ENCODE results near the gene FAM83F.
"Not testable (repeated sequence)": the region's sequence is repeated elsewhere in the genome, so short reads cannot be mapped to it uniquely, and the experiment has no call there.

Gene FAM83F

DNA sequence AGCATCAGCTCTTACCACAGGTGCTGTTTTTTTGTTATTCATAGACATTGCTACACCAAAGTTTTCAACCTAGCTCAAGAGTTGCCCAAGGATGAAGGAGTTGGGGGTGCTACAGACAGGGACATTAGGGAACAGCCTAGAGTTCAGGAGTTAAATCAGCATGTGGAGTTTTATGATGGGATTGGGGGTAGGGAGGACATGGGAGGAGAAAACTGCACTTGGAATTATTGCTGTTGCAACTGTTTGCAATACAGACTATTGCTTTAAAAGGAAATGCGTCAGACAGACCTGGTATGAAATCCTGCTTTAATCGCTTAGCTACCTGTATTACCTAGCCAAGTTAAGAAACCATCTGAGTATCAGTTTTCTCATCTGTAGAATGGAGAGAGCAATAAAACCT lies 28.3 kb upstream of the FAM83F start:
- no peak for DNase-seq (ENCODE audit: low spot score)

DNA sequence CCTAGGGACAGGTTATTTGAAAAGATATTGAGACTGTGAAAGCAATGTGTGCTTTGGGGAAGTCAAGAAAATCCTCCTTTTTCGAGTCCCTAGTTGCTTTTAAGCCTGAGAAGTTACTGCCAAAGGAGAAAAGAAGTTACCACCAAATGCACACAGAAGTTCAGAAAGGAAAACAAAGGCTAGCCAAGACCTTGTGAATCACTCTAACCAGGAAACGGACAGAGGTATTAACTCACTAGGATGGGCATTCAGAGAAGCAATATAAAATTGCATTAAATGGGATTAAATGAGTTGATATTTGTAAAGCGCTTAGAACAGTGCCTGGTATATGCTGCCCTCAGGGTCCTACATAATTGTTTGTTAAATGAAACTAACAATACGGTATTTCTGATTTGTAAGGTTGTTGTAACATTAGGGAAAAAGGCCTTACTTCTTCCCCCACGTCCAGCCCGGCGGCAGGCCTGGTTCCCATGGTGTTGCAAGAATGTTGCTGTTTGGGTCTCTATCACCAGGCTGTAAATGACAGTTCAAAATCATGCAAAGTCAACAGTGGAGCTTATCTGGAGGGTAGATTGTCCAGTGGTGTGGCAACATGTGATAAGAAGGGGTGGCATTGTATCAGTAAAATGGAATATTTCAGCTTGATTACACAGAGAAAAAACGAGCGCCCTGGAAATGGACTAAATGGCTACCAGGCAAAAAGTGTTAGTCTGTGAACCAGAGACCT lies 27.5 kb upstream of the FAM83F start:
- DNase-seq (ENCODE audit: low spot score), result peak; percentile 48

DNA sequence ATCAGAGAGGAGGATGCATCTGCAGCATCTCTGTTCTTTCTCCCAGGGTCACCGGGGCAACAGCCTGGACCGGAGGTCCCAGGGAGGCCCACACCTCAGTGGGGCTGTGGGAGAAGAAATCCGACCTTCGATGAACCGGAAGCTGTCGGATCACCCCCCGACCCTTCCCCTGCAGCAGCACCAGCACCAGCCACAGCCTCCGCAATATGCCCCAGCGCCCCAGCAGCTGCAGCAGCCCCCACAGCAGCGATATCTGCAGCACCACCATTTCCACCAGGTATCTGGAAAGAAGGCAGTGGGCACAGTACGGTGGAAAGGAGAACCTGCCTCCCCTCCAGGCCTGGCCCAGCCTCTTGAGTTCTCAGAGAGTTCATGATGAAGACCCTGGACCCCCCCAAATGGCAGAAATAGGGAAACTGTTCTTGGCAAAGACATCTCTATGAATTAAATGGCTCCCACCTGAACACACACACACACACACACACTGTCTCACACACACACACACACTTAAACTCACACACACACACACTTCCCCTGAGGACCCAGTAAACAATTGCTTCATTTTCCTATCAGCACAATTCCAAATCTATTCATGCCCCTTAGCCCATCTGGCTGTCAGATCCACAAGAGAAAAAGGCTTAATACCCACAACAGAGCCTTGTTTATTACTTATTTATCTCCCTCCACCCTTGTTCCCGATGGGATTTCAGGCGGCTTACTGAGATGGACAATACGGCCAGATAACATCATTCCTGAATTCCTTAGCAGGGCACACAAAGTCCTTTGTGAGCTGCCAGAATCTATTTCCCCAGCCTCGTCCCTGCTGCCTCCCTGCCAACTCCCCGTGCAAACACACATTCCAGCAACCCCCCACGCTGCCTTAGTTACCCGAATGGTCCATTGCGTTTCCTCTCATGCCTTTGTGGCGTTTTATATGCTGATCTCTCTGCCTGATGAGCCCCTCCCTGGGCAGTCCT lies 26.5 kb upstream of the FAM83F start:
- no peak for DNase-seq (ENCODE audit: low spot score)

DNA sequence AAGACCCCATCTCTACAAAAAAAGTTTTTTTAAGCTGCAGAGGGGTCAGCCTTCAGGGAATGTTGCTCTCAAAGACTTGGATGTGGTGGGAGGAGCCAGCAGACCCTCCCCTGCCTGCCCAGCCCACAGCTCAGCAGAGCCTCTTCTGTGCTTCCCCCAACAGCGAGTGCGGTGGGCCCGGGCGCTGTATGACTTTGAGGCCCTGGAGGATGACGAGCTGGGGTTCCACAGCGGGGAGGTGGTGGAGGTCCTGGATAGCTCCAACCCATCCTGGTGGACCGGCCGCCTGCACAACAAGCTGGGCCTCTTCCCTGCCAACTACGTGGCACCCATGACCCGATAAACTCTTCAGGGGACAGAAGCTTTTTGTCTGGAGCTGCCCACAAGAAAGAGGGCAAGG lies 24.0 kb upstream of the FAM83F start:
- no peak for DNase-seq (ENCODE audit: low spot score)

DNA sequence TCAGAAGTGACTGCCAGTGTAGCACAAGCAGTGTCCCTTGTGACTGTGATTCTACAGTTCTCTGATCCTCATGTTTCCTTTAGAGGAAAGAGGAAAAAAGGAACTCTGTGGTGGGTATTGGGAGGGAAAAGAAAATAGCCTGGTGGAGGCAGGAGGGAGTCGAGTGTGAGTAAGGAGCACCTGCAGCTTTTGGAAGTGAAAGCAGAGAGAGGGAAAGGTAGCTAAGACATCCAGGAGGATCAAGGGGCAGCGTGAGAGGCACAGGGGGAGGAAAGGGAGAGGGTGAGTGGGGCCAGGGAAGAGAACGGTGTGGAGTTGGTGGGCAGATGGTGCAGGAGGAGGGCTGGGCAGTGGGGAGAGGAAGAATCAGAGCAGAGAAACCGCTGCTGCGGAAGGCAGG lies 22.1 kb upstream of the FAM83F start:
- DNase-seq (ENCODE audit: low spot score), result no peak

DNA sequence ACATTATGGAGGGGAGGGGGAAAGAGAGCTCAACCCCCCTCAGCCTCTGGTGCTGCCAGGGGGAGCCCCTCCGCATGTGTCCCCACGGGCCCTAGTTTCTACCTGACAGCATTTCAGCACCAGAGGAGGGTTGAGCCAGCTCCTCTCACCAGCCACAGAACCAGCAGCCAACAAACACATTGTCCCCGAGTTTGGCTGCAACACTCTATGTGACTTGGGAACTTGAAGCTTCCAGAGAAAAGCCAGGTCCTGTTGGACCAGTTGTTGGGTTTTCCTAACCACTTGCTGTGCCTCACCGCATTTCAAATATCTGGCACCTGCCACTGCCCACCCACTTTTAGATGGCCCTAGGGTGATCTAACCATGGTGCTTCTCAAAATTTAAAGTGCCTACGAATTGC lies 21.1 kb upstream of the FAM83F start:
- no peak for DNase-seq (ENCODE audit: low spot score)

DNA sequence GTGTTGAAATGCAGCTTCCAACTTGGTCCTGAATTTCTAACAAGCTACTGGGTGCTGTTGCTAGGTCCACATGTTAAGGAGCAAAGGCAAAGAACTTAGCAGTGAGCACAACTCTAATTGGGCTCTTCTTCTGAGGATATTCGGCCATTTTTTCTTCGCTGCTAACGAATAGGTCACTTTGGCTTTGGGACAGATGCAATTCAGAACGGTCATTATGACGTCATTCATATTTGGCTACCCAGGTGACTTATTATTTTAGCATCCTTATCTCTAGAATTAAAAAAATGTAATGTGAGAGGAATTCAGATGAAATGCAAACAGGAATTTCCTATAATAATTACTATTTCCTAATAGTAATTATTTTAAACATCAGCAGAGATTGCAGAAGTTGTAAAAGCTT lies 20.7 kb upstream of the FAM83F start:
- DNase-seq (ENCODE audit: low spot score), result no peak

DNA sequence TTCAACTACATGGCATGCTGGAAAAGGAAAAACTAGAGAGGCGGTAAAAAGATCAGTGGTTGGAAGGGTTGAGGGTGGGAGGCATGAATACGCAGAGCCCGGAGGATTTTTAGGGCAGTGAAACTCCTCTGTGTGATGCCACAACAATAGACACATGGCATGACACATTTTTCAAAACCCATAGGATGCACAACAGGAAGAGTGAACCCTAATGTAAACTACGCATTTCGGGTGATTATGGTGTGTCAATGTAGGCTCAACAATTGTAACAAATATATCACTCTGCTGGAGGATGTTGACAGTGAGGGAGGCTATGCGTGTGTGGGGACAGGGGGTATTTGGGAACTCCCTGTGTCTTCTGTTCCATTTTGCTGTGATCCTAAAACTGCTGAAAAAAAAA lies 15.7 kb upstream of the FAM83F start:
- DNase-seq (ENCODE audit: low spot score), result no peak

DNA sequence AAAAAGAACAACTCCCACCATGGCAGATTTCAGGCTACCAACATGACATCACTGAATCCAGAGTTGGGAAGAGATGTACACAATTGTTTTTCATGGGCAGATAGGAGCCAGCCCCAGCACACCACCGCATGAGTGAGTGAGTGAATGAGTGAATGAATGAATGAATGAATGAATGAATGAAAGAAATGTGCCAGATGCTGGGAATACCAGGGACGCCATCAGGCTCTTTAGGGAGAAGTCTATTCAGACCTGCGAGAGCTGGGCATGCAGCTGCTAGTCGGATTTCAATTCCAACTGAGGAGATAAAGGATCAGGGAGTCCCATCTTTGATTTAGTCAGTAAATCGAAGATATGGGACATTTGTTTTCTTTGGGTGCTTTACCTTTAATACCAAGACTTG lies 15.3 kb upstream of the FAM83F start:
- no peak for DNase-seq (ENCODE audit: low spot score)

DNA sequence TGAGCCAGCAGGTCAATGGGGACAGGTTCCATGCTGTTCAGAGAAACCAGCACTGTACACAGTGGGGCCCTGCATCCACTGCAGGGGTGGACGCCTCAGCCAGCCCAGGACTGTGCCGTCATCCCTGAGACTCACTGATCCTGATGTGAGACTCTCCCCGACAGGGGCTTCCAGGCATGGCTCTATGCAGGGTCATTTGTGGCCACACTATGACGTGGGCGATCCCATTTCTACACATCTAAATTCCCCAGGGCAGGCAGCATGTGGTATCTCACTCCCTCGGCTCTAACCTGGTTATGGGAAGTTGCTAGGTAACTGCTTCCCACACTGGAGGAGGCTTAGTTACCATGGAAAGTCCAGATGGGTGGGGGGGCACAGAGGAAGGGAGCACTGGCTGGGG lies 14.2 kb upstream of the FAM83F start:
- no peak for DNase-seq (ENCODE audit: low spot score)

DNA sequence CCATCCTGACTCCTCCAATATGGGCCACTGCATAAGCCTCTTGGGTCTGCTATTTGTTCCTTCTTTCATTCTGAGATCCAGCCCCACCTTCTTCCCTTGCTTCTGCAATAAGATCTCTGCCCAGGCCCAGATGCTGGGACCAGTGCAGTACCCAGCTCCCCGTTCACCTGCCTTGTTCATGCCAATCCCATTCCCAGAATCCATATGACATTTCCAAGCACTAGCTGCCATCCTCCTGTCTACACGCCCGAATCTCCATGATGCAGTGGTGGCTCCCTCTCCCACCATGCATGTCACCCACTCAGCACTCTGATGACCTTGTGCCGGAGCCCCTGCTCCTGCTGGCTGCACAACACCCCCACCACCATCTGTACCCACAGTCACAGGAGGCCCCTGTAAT lies 11.4 kb upstream of the FAM83F start:
- DNase-seq (ENCODE audit: low spot score), result no peak

DNA sequence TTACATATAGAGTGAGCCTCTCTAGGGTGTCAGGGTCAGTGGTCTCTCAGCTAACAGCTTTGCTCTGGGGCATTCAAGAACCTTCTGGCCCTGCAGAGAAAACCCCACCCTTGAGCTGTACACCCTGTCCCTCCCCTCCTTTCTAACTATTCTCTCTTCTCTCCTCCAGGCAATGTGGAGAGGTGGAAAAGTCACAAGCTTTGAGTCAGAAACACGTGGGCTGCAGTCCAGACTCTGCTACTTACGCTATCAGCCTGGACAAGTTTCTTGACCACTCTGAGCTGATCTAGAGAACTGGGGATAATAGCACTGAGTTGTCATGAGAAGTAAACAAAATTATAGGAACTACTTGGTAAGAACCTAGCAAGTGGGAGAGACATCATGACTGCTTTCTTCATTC lies 10.7 kb upstream of the FAM83F start:
- no peak for DNase-seq (ENCODE audit: low spot score)

DNA sequence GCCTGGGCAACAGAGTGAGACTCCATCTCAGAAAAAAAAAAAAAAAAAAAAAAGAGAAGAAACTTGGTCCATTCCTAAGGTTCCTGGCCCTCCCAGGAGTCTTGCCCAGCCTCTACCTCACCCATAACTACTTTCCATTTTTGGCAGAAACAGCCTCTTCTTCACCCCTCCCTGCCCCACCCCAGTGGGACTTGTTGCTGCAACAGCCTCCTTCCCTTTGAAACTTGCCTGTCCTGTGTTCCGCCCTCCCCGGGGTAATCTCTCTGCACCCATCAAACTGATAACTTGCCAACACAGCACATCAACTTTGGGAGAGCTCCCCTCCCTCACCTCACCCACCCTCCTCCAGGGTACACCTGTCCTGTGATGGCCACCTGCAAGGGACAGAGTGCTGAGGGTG lies 10.0 kb upstream of the FAM83F start:
- DNase-seq (ENCODE audit: low spot score), result no peak

DNA sequence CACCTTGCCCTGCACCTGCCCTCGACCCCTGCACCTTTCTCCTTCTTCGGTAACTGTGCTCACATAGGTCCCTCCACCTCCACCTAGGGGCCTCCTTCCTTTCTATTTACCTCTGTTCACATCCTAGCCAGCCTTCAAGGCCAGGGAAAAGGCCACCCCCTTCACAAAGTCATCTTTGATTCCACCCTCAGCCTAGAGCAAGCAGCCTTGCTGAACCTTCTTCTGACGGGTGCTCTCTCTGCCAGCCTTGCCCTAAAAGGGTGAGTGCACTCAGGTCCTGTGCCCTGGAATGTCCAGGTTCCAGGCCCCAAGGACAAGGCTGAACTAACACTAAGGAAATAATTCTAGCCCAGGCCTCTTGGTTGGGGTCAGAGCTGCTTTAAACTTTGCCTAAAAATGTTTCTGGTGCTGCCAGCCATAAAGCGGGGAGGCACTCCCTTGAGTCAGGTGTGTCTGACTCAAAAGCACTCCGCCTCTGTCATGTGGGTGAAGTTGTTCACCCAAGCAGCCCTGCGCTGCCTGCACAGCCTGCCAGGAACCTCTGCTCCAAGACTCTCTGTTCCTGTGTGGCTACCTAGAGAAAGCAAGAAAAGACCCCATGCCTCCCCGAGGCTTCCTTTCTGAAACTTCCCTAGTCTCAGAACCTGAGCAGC lies 9.2 kb upstream of the FAM83F start:
- DNase-seq (ENCODE audit: low spot score), result no peak

DNA sequence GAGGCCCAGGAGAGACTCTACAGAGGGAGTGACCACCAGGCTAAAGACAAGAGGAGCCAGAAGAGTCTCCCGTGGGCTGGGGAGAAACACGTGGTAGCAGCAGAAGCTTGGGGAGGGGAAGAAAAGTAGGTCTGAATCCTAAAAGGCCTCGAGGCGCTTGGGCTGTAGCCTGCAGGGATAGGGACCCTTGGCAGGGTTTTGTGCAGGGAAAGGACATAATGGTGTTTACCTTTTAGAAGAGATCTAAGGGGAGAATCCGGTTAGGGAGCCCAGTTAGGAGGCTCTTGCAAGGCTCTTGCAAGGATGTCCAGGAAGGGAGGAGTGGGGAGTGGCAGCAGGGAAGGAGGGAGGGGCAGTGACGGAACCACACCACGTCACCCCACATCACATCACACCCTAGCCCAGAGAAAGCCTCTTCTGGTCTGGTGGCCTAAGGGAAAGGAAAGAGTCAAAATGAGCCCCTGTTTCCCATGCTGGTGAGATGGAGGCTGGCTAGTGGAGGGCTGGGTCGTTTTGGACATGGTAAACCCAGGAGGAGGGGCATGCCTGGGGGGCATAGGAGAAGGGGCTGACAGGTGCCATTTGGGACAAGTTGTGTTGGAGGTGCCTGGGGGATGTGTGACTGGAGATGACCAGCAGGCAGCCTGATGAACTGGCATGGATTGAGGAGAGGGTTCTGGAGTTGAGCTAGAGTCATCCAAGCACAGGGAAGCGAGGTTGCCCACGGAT lies 6.2 kb upstream of the FAM83F start:
- DNase-seq (ENCODE audit: low spot score), result no peak

DNA sequence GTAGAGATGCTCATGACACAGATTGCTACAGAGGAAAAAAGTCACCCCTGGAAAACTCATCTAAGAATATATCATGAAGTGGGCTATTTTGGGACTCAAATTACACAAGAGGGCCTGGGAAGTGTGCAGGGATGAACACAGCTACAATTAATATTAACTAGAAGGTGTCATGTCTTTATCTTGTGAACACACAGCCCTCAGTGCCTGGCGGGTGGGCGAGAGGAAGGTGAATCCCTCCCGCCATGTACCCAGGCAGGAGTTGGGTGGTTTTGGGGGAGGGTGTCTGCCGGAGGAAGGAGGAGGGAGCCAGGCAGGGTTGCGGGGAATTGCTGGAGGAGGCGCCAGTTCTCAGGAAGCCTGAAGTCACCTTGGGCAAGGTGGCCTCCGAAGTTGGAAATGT lies 5.1 kb upstream of the FAM83F start:
- no peak for DNase-seq (ENCODE audit: low spot score)

DNA sequence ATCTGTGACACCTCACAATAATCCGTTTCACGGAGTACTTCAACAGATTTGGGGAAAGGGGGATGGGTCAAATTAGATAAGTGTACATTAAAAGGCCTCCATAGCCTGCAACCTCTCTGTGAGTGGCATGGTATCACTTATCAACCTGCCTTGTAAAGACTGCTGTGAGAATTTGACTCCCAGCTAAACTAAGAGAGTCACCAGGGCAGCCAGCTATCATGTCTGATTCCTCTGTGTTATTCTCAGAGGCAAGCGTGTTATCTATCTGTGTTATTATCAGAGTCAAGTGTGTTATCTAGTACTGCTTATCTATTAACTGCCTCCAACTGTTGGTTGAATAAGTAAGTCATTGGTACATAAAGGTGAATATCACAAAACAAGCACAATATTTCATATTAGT lies 4.1 kb upstream of the FAM83F start:
- no peak for DNase-seq (ENCODE audit: low spot score)

DNA sequence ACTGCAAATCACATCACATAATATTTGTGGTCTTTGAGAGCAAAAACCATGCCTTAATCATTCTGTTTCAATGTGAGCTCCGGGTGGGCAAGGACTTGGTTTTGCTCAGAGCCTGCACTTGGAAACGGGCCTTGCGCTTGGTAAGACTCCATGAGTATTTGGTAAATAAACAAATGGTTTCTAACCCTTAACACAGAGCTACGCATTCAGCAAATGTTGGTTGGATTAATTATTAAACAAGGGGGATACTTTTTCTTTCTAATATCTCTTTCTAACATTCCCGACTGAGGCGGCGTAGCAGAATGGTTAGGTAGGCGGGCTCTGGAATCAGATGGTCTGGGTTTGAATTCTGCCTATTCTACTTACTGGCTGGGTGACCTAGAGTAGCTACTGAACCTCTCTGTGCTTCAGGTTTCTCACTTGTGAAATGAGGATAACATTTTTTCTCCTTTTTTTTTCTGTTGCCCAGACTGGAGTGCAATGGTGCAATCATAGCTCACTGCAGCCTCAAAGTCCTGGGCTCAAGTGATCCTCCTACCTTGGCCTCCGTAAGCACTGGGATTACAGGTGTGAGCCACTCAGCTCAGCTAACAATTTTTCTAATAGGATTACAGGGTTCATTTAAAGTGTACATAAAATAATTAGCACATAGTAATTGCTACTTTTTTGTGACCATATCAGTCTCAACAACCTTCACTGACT lies 3.4 kb upstream of the FAM83F start:
- no peak for DNase-seq (ENCODE audit: low spot score)

DNA sequence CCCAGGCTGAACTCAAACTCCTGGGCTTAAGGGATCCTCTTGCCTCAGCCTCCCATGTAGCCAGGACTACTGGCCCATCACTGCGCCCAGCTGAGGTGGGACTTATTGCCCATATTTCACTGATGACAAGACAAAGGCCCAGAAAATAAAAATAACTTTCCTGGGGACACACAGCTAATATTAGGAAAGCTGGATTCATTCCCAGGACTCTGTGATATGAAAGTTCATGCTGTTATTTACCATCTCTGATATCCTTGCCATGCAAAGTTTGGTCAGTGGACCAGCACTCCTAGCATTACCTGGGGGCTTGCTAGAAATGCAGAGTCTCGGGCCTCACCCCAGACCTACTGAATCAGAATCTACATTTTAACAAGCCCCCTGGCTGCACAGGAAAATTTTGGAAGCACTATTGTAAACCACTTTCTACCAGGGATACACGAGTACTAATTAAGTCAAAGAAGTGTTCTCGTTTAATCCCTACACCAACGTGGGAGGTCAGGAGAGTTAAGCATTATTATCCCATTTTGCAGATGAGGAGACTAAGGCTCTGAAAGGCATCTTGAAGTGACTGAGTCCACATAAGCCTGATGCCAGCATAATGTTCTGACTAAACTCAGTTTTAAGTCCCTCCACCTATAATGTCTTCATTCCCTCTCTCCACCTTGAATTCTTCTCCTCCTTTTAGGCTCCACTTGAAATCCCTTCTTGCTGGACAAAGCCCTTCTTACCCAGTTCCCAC lies 2.5 kb upstream of the FAM83F start:
- no peak for DNase-seq (ENCODE audit: low spot score)

DNA sequence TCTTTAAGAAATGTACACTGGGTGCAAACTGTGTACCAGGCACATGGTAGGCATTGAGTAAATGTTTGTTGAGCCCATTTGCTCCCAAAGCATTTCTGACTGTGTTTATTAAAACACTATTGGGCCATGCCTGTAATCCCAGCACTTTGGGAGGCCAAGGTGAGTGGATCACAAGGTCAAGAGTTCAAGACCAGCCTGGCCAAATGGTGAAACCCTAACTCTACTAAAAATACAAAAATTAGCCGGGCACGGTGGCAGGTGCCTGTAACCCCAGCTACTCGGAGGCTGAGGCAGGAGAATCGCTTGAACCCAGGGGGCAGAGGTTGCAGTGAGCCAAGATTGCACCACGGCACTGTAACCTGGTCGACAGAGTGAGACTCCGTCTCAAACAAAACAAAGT lies 1.9 kb upstream of the FAM83F start:
- DNase-seq (ENCODE audit: low spot score), result not testable (repeated sequence)

DNA sequence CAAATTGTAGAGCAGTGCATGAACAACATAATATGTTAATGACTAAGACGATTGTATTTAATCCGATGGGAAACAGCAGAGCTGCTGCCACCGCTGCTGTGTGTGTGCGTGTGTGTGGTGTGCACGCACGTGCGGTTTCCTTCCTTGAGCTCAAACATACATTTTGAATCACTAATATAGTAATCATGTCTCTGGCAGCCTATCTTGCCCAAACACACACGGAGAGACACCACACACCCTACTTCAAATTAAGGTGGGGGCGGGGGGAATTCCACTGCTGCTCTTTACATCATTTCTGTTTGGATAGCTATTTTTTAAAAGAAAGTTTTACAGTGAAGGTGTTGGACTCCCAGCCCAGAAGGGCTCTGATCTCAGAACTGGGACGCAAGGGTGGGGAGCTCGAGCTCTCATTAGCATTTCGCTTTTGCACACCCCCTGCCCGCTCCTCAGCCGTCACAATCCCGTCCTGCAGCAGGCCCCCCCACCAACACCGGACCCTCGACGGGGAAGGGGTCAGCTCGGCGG lies 651 bp upstream of the FAM83F start:
- DNase-seq (ENCODE audit: low spot score), result no peak
